K562 (cell line): Measurements from ENCODE around the gene NTM. TPM values are rescaled to one million over a fixed set of nuclear protein-coding genes. Genes with fewer than 3 reads are reported as not detected.

ENCODE experiments used
- ATAC-seq: fragments of 200-7000 bp; cut with Tn5 transposase; 3 replicates; pipeline ENCODE4 v1.9.1; 2020; ENCODE audit warnings: moderate library complexity
- BruUV-seq: library from RNA; stranded (reverse); fragments of 400-500 nt; replicated peaks from 2 replicates; lab custom pipeline; 2021; lab: Mats Ljungman, UMichigan
- CTCF ChIA-PET: fragments of 300-600 bp; formaldehyde crosslinking; extraction: SDS; loops from one replicate; lab custom pipeline; 2021; ENCODE audit warnings: low intra/inter-chr PET ratio; lab: Yijun Ruan, JAX
- POLR2A ChIA-PET: fragments of 300-600, 350-650 bp; sonication (Branson Sonifier 250); formaldehyde crosslinking; extraction: SDS; loops from one replicate; lab custom pipeline; 2021; ENCODE audit warnings: antibody characterized with exemption, inconsistent platforms; lab: Yijun Ruan, JAX
- DNase-seq, 4 experiments: peaks; one replicate each; pipeline versions ENCODE4 v3.0.0 to v3.0.0-alpha.2; 2011 to 2018; ENCODE audit warnings: low spot score in 3 of 4, mixed read lengths in 3 of 4; ENCODE audit errors: extremely low read depth in 1 of 4
- FAIRE-seq: peaks from 2 replicates; lab custom pipeline; 2011; peaks lifted over from hg19 to GRCh38; lab: Jason Lieb, UNC
- H2AFZ ChIP-seq: 2 replicates; pipeline ENCODE4 v1.6.0; 2011; ENCODE audit warnings: low read depth, low read length, control low read depth, inconsistent platforms
- H3K27ac ChIP-seq: fragments of 200-600 bp; 3 replicates; pipeline ENCODE4 v1.8.0; 2011; ENCODE audit warnings: low read depth, mild to moderate bottlenecking, control low read depth, inconsistent platforms, low read length, moderate library complexity, mixed read lengths; ENCODE audit errors: extremely low read depth
- H3K27me3 ChIP-seq, 2 experiments: fragments of 300-600 bp in 1 of 2; 2 replicates in 1 of 2; 3 replicates in 1 of 2; pipeline versions ENCODE4 v1.6.0 to v1.8.0; 2011; ENCODE audit warnings: inconsistent platforms in 2 of 2, low read length in 2 of 2, mild to moderate bottlenecking in 1 of 2, mixed read lengths in 1 of 2, moderate library complexity in 1 of 2; ENCODE audit not compliant: control insufficient read depth in 2 of 2, insufficient read depth in 2 of 2
- H3K36me3 ChIP-seq: fragments of 300-600 bp; 3 replicates; pipeline ENCODE4 v1.8.0; 2011; ENCODE audit warnings: mild to moderate bottlenecking, low read length, inconsistent platforms; ENCODE audit not compliant: control insufficient read depth, insufficient read depth
- H3K4me1 ChIP-seq, 2 experiments: fragments of 200-600 bp in 1 of 2; replicated peaks in 1 of 2; 2 replicates in 1 of 2; 3 replicates in 1 of 2; pipeline versions ENCODE4 v1.5.1 to v1.8.0; 2011; ENCODE audit warnings: inconsistent platforms in 2 of 2, low read length in 2 of 2, mild to moderate bottlenecking in 1 of 2, mixed read lengths in 1 of 2, moderate library complexity in 1 of 2; ENCODE audit not compliant: control insufficient read depth in 2 of 2, insufficient read depth in 2 of 2
- H3K4me2 ChIP-seq: 2 replicates; pipeline ENCODE4 v1.6.1; 2011; ENCODE audit warnings: low read length, control low read depth, inconsistent platforms, mixed read lengths; ENCODE audit not compliant: insufficient read depth
- H3K4me3 ChIP-seq: fragments of 200-600 bp; sonication (generic), shearing (Covaris generic); 2 replicates; pipeline ENCODE4 v1.5.1; 2016; ENCODE audit warnings: control low read depth, inconsistent platforms
- H3K79me2 ChIP-seq: fragments of 200-600 bp; 3 replicates; pipeline ENCODE4 v1.8.0; 2011; ENCODE audit warnings: low read length, inconsistent platforms; ENCODE audit not compliant: control insufficient read depth, insufficient read depth
- H3K9ac ChIP-seq, 2 experiments: 2 replicates each; pipeline versions ENCODE4 v1.6.0 to v1.6.1; 2011; ENCODE audit warnings: low read depth in 2 of 2, low read length in 2 of 2, control low read depth in 1 of 2, inconsistent platforms in 1 of 2, mild to moderate bottlenecking in 1 of 2, mixed read lengths in 1 of 2; ENCODE audit not compliant: insufficient read depth in 1 of 2
- H3K9me1 ChIP-seq: one replicate; pipeline ENCODE4 v1.6.0; 2011; ENCODE audit warnings: inconsistent platforms, mild to moderate bottlenecking, low read length, moderate library complexity; ENCODE audit not compliant: control insufficient read depth, insufficient read depth
- H3K9me3 ChIP-seq: replicated peaks from 2 replicates; pipeline ENCODE4 v1.5.1; 2011; ENCODE audit warnings: low read depth, low read length, inconsistent platforms; ENCODE audit not compliant: control insufficient read depth, insufficient read depth
- H4K20me1 ChIP-seq: replicated peaks from 2 replicates; pipeline ENCODE4 v1.6.1; 2011; ENCODE audit warnings: low read length, inconsistent platforms, mixed read lengths; ENCODE audit not compliant: control insufficient read depth, insufficient read depth
- HCFC1 ChIP-seq: IDR thresholded peaks from 2 replicates; pipeline ENCODE4 v1.6.1; 2012; ENCODE audit warnings: low read depth, low read length, improper control_type of control experiment
- HDAC8 ChIP-seq: fragments of 450-650 bp; IDR thresholded peaks from 2 replicates; pipeline ENCODE4 v1.6.1; 2016; ENCODE audit warnings: mild to moderate bottlenecking, missing genetic modification characterization, moderate library complexity, missing compliant biosample characterization
- HMG20B ChIP-seq: fragments of 250-450 bp; sonication (Bioruptor Pico); IDR thresholded peaks from 2 replicates; pipeline ENCODE4 v1.5.0; 2021; ENCODE audit warnings: mild to moderate bottlenecking
- HSF4 ChIP-seq: fragments of 250-450 bp; sonication (Bioruptor Pico); IDR thresholded peaks from 2 replicates; pipeline ENCODE4 v2.1.2; 2022; ENCODE audit warnings: mild to moderate bottlenecking, moderate library complexity, borderline replicate concordance
- KLF10 ChIP-seq: fragments of 250-450 bp; sonication (Bioruptor Pico); IDR thresholded peaks from 2 replicates; pipeline ENCODE4 v1.6.1; 2021; ENCODE audit warnings: matching md5 sums
- L3MBTL2 ChIP-seq: fragments of 450-650 bp; IDR thresholded peaks from 2 replicates; pipeline ENCODE4 v1.6.1; 2016; ENCODE audit warnings: mild to moderate bottlenecking, moderate library complexity
- ZNF143 ChIP-seq: sonication (generic); formaldehyde crosslinking; IDR thresholded peaks from 2 replicates; pipeline ENCODE4 v1.9.0; 2022; ENCODE audit warnings: mild to moderate bottlenecking, missing genetic modification reagents
- ZNF146 ChIP-seq: IDR thresholded peaks from one replicate; pipeline ENCODE4 v1.6.1; 2018; ENCODE audit warnings: missing compliant biosample characterization; ENCODE audit not compliant: unreplicated experiment
- ZNF766 ChIP-seq: fragments of 200-800 bp; sonication (Bioruptor generic); conservative IDR thresholded peaks from 2 replicates; pipeline ENCODE4 v1.6.1; 2016; ENCODE audit warnings: missing genetic modification characterization, missing compliant biosample characterization
- ZNF77 ChIP-seq: fragments of 250-450 bp; sonication (Bioruptor Pico); IDR thresholded peaks from 2 replicates; pipeline ENCODE4 v1.5.0; 2020
- WGBS: fragments of 100-300 bp; shearing (Covaris generic); methylation state at CpG from one replicate; pipeline ENCODE4 v1.1.6; 2016; ENCODE audit warnings: low coverage, mixed read lengths; ENCODE audit not compliant: insufficient coverage; ENCODE audit errors: missing lambda C conversion rate; 5-methylcytosine and 5-hydroxymethylcytosine counted together
- in situ Hi-C: fragments of 300-500 bp; cut with MboI; formaldehyde crosslinking; loops from 4 replicates; pipeline ENCODE4 v1.15.0; 2018; ENCODE audit warnings: inconsistent platforms, mixed read lengths
- intact Hi-C: fragments of 100-400 bp; cut with micrococcal nuclease; formaldehyde crosslinking; loops from 2 replicates; pipeline ENCODE4 v1.14.2; 2022
- polyA plus RNA-seq, 8 experiments: library from polyadenylated mRNA; depleted of rRNA in 4 of 8; stranded (reverse) in 5 of 8; unstranded in 3 of 8; fragments of >200 nt; fragmentation: Nextera tagmentation in 2 of 8; fragmentation: Illumina TruSeq in 1 of 8; extraction: Ambion mirVana in 2 of 8; extraction: Trizol in 1 of 8; gene quantifications; 2 replicates each; pipeline versions ENCODE4 v1.2.1 to v1.2.3, GENCODE V29; 2011 to 2014; ENCODE audit warnings: inconsistent platforms in 1 of 8, missing spikeins in 1 of 8
- total RNA-seq, 7 experiments: library from RNA; depleted of rRNA in 6 of 7; stranded (reverse); fragments of >200 nt in 6 of 7; fragmentation: Illumina TruSeq in 2 of 7; extraction: Trizol in 2 of 7; gene quantifications; 2 replicates each; pipeline versions ENCODE4 v1.2.1 to v1.2.3, GENCODE V29; 2011 to 2021; ENCODE audit warnings: low replicate concordance in 1 of 7
- TF ChIP-seq, protein P1 (sequence below): sonication (generic); formaldehyde crosslinking; IDR thresholded peaks from 2 replicates; pipeline ENCODE4 v1.8.0; 2022; ENCODE audit warnings: mild to moderate bottlenecking, missing genetic modification reagents
- TF ChIP-seq, protein P2 (sequence below): sonication (generic); formaldehyde crosslinking; IDR thresholded peaks from 2 replicates; pipeline ENCODE4 v1.8.0; 2022; ENCODE audit warnings: mild to moderate bottlenecking, low read depth, missing genetic modification reagents
- TF ChIP-seq, protein P3 (sequence below): IDR thresholded peaks from 2 replicates; pipeline ENCODE4 v1.6.1; 2014; ENCODE audit warnings: antibody characterized with exemption

The NTM gene
- total and polyA plus RNA-seq, 9 of the 15 experiments (the other 6 are each of a cell fraction or from before 2014, with no cell fraction given) = not detected

GRCh38 chr11:131764649-131765048, 394.2 kb downstream of the NTM start:
- Histone ChIP-seq H3K79me2 (no peaks in the 10 kb centered on the region), H3K36me3 (no peaks in the 10 kb centered on the region), H3K9me3 (no peaks in the 10 kb centered on the region), H3K27me3 (no peaks in the 10 kb centered on the region), H3K9ac (no peak overlapping the region), H3K27ac (no peak overlapping the region), H2AFZ (no peak overlapping the region), H3K4me2 (no peak overlapping the region), H3K4me3 (no peak overlapping the region), H3K4me1 (no peaks in the 10 kb centered on the region), H3K9me1 (no peaks in the 10 kb centered on the region), H4K20me1 (no peaks in the 10 kb centered on the region)
- POLR2A ChIA-PET = no interaction called here
- DNase-seq = no peak
- intact Hi-C loops (no loop called here), in situ Hi-C loops (no loop called here)
- CTCF ChIA-PET = no interaction called here
- no peak for TF ChIP-seq ZNF77
- BruUV-seq = no TSS peak
- no peak for ATAC-seq
- FAIRE-seq = no peak
- WGBS = 7% methylated on average over 3 of the region's 3 CpGs

DNA sequence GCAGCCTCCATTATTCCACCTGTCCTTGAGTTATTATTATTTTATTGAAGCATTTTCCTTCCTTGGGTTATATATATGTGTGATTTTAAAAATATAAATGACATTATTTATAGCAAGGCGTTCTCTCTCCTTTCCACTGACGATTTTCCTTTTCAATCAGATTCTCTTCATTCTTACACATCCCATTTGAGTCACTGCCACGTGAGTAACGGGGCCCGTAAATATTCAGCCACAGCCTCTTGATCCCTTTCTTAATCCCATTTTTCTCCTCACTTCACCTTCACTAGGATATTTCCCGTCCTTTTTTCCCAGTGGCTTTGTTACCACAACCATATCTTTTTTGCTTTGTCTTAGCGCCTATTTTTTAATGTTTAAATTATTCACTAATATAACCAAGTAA, 396.2 kb downstream of the NTM start:
- intact Hi-C loops = no loop called here
- no peaks in the 10 kb centered on the region for H3K27me3 ChIP-seq
- WGBS = 0% methylated on average over 7 of the region's 7 CpGs
- no peak overlapping the region for H3K4me3 ChIP-seq
- H3K9me3 ChIP-seq = no peaks in the 10 kb centered on the region
- DNase-seq = no peak
- no peaks in the 10 kb centered on the region for H3K9me1 ChIP-seq
- no peak for FAIRE-seq
- no peak overlapping the region for H2AFZ ChIP-seq
- H3K27ac ChIP-seq = no peak overlapping the region
- no TSS peak for BruUV-seq
- H3K4me2 ChIP-seq = no peak overlapping the region
- no peaks in the 10 kb centered on the region for H3K4me1 ChIP-seq
- in situ Hi-C loops = no loop called here
- CTCF ChIA-PET = no interaction called here
- H3K9ac ChIP-seq = no peak overlapping the region
- POLR2A ChIA-PET = interaction anchor here (0.6 kb wide), 1 partner anchor 41 kb away, joined by 3 read pairs; no protein-coding TSS in a partner anchor
- H3K36me3 ChIP-seq = no peaks in the 10 kb centered on the region
- H3K79me2 ChIP-seq = no peaks in the 10 kb centered on the region
- TF ChIP-seq, protein P1, sequence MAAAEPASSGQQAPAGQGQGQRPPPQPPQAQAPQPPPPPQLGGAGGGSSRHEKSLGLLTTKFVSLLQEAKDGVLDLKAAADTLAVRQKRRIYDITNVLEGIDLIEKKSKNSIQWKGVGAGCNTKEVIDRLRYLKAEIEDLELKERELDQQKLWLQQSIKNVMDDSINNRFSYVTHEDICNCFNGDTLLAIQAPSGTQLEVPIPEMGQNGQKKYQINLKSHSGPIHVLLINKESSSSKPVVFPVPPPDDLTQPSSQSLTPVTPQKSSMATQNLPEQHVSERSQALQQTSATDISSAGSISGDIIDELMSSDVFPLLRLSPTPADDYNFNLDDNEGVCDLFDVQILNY = no peak
- TF ChIP-seq HMG20B (no peak), ZNF766 (CRISPR knock-in tag) (no peak), HSF4 (no peak), HCFC1 (no peak), ZNF143 (CRISPR knock-in tag) (no peak), L3MBTL2 (no peak), KLF10 (no peak), HDAC8 (no peak), ZNF146 (CRISPR knock-in tag) (no peak)
- TF ChIP-seq, protein P2, sequence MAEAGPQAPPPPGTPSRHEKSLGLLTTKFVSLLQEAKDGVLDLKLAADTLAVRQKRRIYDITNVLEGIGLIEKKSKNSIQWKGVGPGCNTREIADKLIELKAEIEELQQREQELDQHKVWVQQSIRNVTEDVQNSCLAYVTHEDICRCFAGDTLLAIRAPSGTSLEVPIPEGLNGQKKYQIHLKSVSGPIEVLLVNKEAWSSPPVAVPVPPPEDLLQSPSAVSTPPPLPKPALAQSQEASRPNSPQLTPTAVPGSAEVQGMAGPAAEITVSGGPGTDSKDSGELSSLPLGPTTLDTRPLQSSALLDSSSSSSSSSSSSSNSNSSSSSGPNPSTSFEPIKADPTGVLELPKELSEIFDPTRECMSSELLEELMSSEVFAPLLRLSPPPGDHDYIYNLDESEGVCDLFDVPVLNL (CRISPR knock-in tag) = no peak
- TF ChIP-seq, protein P3, sequence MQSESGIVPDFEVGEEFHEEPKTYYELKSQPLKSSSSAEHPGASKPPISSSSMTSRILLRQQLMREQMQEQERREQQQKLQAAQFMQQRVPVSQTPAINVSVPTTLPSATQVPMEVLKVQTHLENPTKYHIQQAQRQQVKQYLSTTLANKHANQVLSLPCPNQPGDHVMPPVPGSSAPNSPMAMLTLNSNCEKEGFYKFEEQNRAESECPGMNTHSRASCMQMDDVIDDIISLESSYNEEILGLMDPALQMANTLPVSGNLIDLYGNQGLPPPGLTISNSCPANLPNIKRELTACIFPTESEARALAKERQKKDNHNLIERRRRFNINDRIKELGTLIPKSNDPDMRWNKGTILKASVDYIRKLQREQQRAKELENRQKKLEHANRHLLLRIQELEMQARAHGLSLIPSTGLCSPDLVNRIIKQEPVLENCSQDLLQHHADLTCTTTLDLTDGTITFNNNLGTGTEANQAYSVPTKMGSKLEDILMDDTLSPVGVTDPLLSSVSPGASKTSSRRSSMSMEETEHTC = no peak
- TF ChIP-seq, all 486 proteins: peak for 0
- ATAC-seq = no peak
- H4K20me1 ChIP-seq = no peaks in the 10 kb centered on the region
